K562 (cell line): ENCODE measurements around the gene NTSR1. TPM values are rescaled to one million over a fixed set of nuclear protein-coding genes. Genes with fewer than 3 reads are reported as not detected.

Source experiments
- ATAC-seq: fragments of 200-7000 bp; cut with Tn5 transposase; 3 replicates; pipeline ENCODE4 v1.9.1; 2020; ENCODE audit warnings: moderate library complexity
- BruUV-seq: library from RNA; stranded (reverse); fragments of 400-500 nt; replicated peaks from 2 replicates; lab custom pipeline; 2021; lab: Mats Ljungman, UMichigan
- CTCF ChIA-PET: fragments of 300-600 bp; formaldehyde crosslinking; extraction: SDS; loops from one replicate; lab custom pipeline; 2021; ENCODE audit warnings: low intra/inter-chr PET ratio; lab: Yijun Ruan, JAX
- POLR2A ChIA-PET: fragments of 300-600, 350-650 bp; sonication (Branson Sonifier 250); formaldehyde crosslinking; extraction: SDS; loops from one replicate; lab custom pipeline; 2021; ENCODE audit warnings: antibody characterized with exemption, inconsistent platforms; lab: Yijun Ruan, JAX
- DNase-seq, 4 experiments: peaks; one replicate each; pipeline versions ENCODE4 v3.0.0 to v3.0.0-alpha.2; 2011 to 2018; ENCODE audit warnings: low spot score in 3 of 4, mixed read lengths in 3 of 4; ENCODE audit errors: extremely low read depth in 1 of 4
- FAIRE-seq: peaks from 2 replicates; lab custom pipeline; 2011; peaks lifted over from hg19 to GRCh38; lab: Jason Lieb, UNC
- H2AFZ ChIP-seq: 2 replicates; pipeline ENCODE4 v1.6.0; 2011; ENCODE audit warnings: low read depth, low read length, control low read depth, inconsistent platforms
- H3K27ac ChIP-seq: fragments of 200-600 bp; 3 replicates; pipeline ENCODE4 v1.8.0; 2011; ENCODE audit warnings: low read depth, mild to moderate bottlenecking, control low read depth, inconsistent platforms, low read length, moderate library complexity, mixed read lengths; ENCODE audit errors: extremely low read depth
- H3K27me3 ChIP-seq, 2 experiments: fragments of 300-600 bp in 1 of 2; 2 replicates in 1 of 2; 3 replicates in 1 of 2; pipeline versions ENCODE4 v1.6.0 to v1.8.0; 2011; ENCODE audit warnings: inconsistent platforms in 2 of 2, low read length in 2 of 2, mild to moderate bottlenecking in 1 of 2, mixed read lengths in 1 of 2, moderate library complexity in 1 of 2; ENCODE audit not compliant: control insufficient read depth in 2 of 2, insufficient read depth in 2 of 2
- H3K36me3 ChIP-seq: fragments of 300-600 bp; 3 replicates; pipeline ENCODE4 v1.8.0; 2011; ENCODE audit warnings: mild to moderate bottlenecking, low read length, inconsistent platforms; ENCODE audit not compliant: control insufficient read depth, insufficient read depth
- H3K4me1 ChIP-seq, 2 experiments: fragments of 200-600 bp in 1 of 2; replicated peaks in 1 of 2; 2 replicates in 1 of 2; 3 replicates in 1 of 2; pipeline versions ENCODE4 v1.5.1 to v1.8.0; 2011; ENCODE audit warnings: inconsistent platforms in 2 of 2, low read length in 2 of 2, mild to moderate bottlenecking in 1 of 2, mixed read lengths in 1 of 2, moderate library complexity in 1 of 2; ENCODE audit not compliant: control insufficient read depth in 2 of 2, insufficient read depth in 2 of 2
- H3K4me2 ChIP-seq: 2 replicates; pipeline ENCODE4 v1.6.1; 2011; ENCODE audit warnings: low read length, control low read depth, inconsistent platforms, mixed read lengths; ENCODE audit not compliant: insufficient read depth
- H3K4me3 ChIP-seq: fragments of 200-600 bp; sonication (generic), shearing (Covaris generic); 2 replicates; pipeline ENCODE4 v1.5.1; 2016; ENCODE audit warnings: control low read depth, inconsistent platforms
- H3K79me2 ChIP-seq: fragments of 200-600 bp; 3 replicates; pipeline ENCODE4 v1.8.0; 2011; ENCODE audit warnings: low read length, inconsistent platforms; ENCODE audit not compliant: control insufficient read depth, insufficient read depth
- H3K9ac ChIP-seq, 2 experiments: 2 replicates each; pipeline versions ENCODE4 v1.6.0 to v1.6.1; 2011; ENCODE audit warnings: low read depth in 2 of 2, low read length in 2 of 2, control low read depth in 1 of 2, inconsistent platforms in 1 of 2, mild to moderate bottlenecking in 1 of 2, mixed read lengths in 1 of 2; ENCODE audit not compliant: insufficient read depth in 1 of 2
- H3K9me1 ChIP-seq: one replicate; pipeline ENCODE4 v1.6.0; 2011; ENCODE audit warnings: inconsistent platforms, mild to moderate bottlenecking, low read length, moderate library complexity; ENCODE audit not compliant: control insufficient read depth, insufficient read depth
- H3K9me3 ChIP-seq: replicated peaks from 2 replicates; pipeline ENCODE4 v1.5.1; 2011; ENCODE audit warnings: low read depth, low read length, inconsistent platforms; ENCODE audit not compliant: control insufficient read depth, insufficient read depth
- H4K20me1 ChIP-seq: replicated peaks from 2 replicates; pipeline ENCODE4 v1.6.1; 2011; ENCODE audit warnings: low read length, inconsistent platforms, mixed read lengths; ENCODE audit not compliant: control insufficient read depth, insufficient read depth
- AFF1 ChIP-seq, 2 experiments: fragments of 450-650 bp; IDR thresholded peaks; 2 replicates each; pipeline ENCODE4 v1.6.1; 2018; ENCODE audit warnings: mild to moderate bottlenecking in 2 of 2, low read depth in 1 of 2; ENCODE audit not compliant: partially characterized antibody in 2 of 2
- HMG20B ChIP-seq: fragments of 250-450 bp; sonication (Bioruptor Pico); IDR thresholded peaks from 2 replicates; pipeline ENCODE4 v1.5.0; 2021; ENCODE audit warnings: mild to moderate bottlenecking
- NCOA1 ChIP-seq: fragments of 450-650 bp; IDR thresholded peaks from 2 replicates; pipeline ENCODE4 v1.6.1; 2016; ENCODE audit warnings: low read depth
- SUPT5H ChIP-seq: fragments of 450-650 bp; IDR thresholded peaks from 2 replicates; pipeline ENCODE4 v1.6.1; 2016
- TAL1 ChIP-seq: fragments of 450-650 bp; IDR thresholded peaks from 2 replicates; pipeline ENCODE4 v1.6.1; 2016; ENCODE audit warnings: mild to moderate bottlenecking
- ZNF592 ChIP-seq: fragments of 450-650 bp; IDR thresholded peaks from 2 replicates; pipeline ENCODE4 v1.6.1; 2017; ENCODE audit warnings: antibody characterized with exemption, mild to moderate bottlenecking
- ZNF75A ChIP-seq: fragments of 450-650 bp; formaldehyde crosslinking; IDR thresholded peaks from 2 replicates; pipeline ENCODE4 v1.4.0; 2020; ENCODE audit warnings: mild to moderate bottlenecking
- WGBS: fragments of 100-300 bp; shearing (Covaris generic); methylation state at CpG from one replicate; pipeline ENCODE4 v1.1.6; 2016; ENCODE audit warnings: low coverage, mixed read lengths; ENCODE audit not compliant: insufficient coverage; ENCODE audit errors: missing lambda C conversion rate; 5-methylcytosine and 5-hydroxymethylcytosine counted together
- in situ Hi-C: fragments of 300-500 bp; cut with MboI; formaldehyde crosslinking; loops from 4 replicates; pipeline ENCODE4 v1.15.0; 2018; ENCODE audit warnings: inconsistent platforms, mixed read lengths
- intact Hi-C: fragments of 100-400 bp; cut with micrococcal nuclease; formaldehyde crosslinking; loops from 2 replicates; pipeline ENCODE4 v1.14.2; 2022
- polyA plus RNA-seq, 8 experiments: library from polyadenylated mRNA; depleted of rRNA in 4 of 8; stranded (reverse) in 5 of 8; unstranded in 3 of 8; fragments of >200 nt; fragmentation: Nextera tagmentation in 2 of 8; fragmentation: Illumina TruSeq in 1 of 8; extraction: Ambion mirVana in 2 of 8; extraction: Trizol in 1 of 8; gene quantifications; 2 replicates each; pipeline versions ENCODE4 v1.2.1 to v1.2.3, GENCODE V29; 2011 to 2014; ENCODE audit warnings: inconsistent platforms in 1 of 8, missing spikeins in 1 of 8
- total RNA-seq, 7 experiments: library from RNA; depleted of rRNA in 6 of 7; stranded (reverse); fragments of >200 nt in 6 of 7; fragmentation: Illumina TruSeq in 2 of 7; extraction: Trizol in 2 of 7; gene quantifications; 2 replicates each; pipeline versions ENCODE4 v1.2.1 to v1.2.3, GENCODE V29; 2011 to 2021; ENCODE audit warnings: low replicate concordance in 1 of 7

Gene NTSR1
- total and polyA plus RNA-seq, 9 of the 15 experiments (the other 6 are each of a cell fraction or from before 2014, with no cell fraction given), result 0.04 to 0.40 (median 0.13) TPM; not detected in 3

GRCh38 chr20:62661647-62662046 lies 47.0 kb upstream of the NTSR1 start:
- Histone ChIP-seq H4K20me1 (no peaks in the 10 kb centered on the region; the same call in 1 of the 2 replicates), H3K9me1 (no peaks in the 10 kb centered on the region), H3K4me2 (no peak overlapping the region), H2AFZ (no peak overlapping the region), H3K9me3 (no peaks in the 10 kb centered on the region), H3K27ac (no peak overlapping the region), H3K36me3 (peaks cover 37% of the 10 kb centered on the region; the same call in 1 of the 3 replicates), H3K79me2 (no peaks in the 10 kb centered on the region), H3K9ac (no peak overlapping the region; a peak in 1 of 4 replicates), H3K4me3 (no peak overlapping the region), H3K4me1 (peaks cover 0 to 45% of the 10 kb centered on the region in 2 experiments; a peak in 2 of 5 replicates), H3K27me3 (no peaks in the 10 kb centered on the region)
- intact Hi-C loops, result no loop called here
- no peak for DNase-seq
- BruUV-seq, result no TSS peak
- no peak for FAIRE-seq
- 96% methylated on average over 8 of the region's 11 CpGs for WGBS
- POLR2A ChIA-PET, result interaction anchor here (0.5 kb wide), 1 partner anchor 14 kb away, joined by 3 read pairs; no protein-coding TSS in a partner anchor
- TF ChIP-seq NCOA1 (no peak), SUPT5H (no peak), AFF1 (IDR thresholded peaks at IDR 0.05; ENCODE audit: low read depth in 1 of 2, partially characterized antibody in 2 of 2) (no peak), TAL1 (no peak), ZNF592 (no peak), HMG20B (CRISPR knock-in tag) (no peak), ZNF75A (CRISPR knock-in tag) (no peak)
- in situ Hi-C loops, result no loop called here
- no peak for ATAC-seq
- CTCF ChIA-PET, result no interaction called here
